Ishikawa (cell line): ENCODE data around the gene CALN1.

ENCODE experiments used
- CEBPB ChIP-seq: IDR thresholded peaks from 2 replicates; pipeline ENCODE4 v1.6.1; 2012
- EGR1 ChIP-seq: IDR thresholded peaks from 2 replicates; pipeline ENCODE4 v1.6.1; 2012
- EP300 ChIP-seq: IDR thresholded peaks from 2 replicates; pipeline ENCODE4 v1.6.1; 2012; ENCODE audit warnings: borderline replicate concordance
- MAX ChIP-seq: IDR thresholded peaks from 2 replicates; pipeline ENCODE4 v1.6.1; 2012
- NFIC ChIP-seq: IDR thresholded peaks from 2 replicates; pipeline ENCODE4 v1.6.1; 2012
- RAD21 ChIP-seq: IDR thresholded peaks from 2 replicates; pipeline ENCODE4 v1.6.1; 2012; ENCODE audit warnings: low read depth
- TAF1 ChIP-seq: IDR thresholded peaks from 2 replicates; pipeline ENCODE4 v1.6.1; 2012; ENCODE audit warnings: low read depth, mild to moderate bottlenecking
- TCF12 ChIP-seq: IDR thresholded peaks from 2 replicates; pipeline ENCODE4 v1.6.1; 2012; ENCODE audit warnings: low read depth
- TEAD4 ChIP-seq: IDR thresholded peaks from 2 replicates; pipeline ENCODE4 v1.6.1; 2012
- YY1 ChIP-seq: IDR thresholded peaks from 2 replicates; pipeline ENCODE4 v1.6.1; 2012; ENCODE audit warnings: low read depth
- TF ChIP-seq, protein P1 (sequence below): IDR thresholded peaks from 2 replicates; pipeline ENCODE4 v1.6.1; 2012
- TF ChIP-seq, protein P2 (sequence below): IDR thresholded peaks from 2 replicates; pipeline ENCODE4 v1.6.1; 2012; ENCODE audit warnings: low read depth, mild to moderate bottlenecking

GRCh38 chr7:72275382-72276070 lies 136.6 kb downstream of the CALN1 start:
- no peak for TF ChIP-seq EP300
- no peak for TF ChIP-seq NFIC
- TF ChIP-seq, protein P1, sequence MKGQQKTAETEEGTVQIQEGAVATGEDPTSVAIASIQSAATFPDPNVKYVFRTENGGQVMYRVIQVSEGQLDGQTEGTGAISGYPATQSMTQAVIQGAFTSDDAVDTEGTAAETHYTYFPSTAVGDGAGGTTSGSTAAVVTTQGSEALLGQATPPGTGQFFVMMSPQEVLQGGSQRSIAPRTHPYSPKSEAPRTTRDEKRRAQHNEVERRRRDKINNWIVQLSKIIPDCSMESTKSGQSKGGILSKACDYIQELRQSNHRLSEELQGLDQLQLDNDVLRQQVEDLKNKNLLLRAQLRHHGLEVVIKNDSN, result no peak
- no peak for TF ChIP-seq RAD21
- TF ChIP-seq, protein P2, sequence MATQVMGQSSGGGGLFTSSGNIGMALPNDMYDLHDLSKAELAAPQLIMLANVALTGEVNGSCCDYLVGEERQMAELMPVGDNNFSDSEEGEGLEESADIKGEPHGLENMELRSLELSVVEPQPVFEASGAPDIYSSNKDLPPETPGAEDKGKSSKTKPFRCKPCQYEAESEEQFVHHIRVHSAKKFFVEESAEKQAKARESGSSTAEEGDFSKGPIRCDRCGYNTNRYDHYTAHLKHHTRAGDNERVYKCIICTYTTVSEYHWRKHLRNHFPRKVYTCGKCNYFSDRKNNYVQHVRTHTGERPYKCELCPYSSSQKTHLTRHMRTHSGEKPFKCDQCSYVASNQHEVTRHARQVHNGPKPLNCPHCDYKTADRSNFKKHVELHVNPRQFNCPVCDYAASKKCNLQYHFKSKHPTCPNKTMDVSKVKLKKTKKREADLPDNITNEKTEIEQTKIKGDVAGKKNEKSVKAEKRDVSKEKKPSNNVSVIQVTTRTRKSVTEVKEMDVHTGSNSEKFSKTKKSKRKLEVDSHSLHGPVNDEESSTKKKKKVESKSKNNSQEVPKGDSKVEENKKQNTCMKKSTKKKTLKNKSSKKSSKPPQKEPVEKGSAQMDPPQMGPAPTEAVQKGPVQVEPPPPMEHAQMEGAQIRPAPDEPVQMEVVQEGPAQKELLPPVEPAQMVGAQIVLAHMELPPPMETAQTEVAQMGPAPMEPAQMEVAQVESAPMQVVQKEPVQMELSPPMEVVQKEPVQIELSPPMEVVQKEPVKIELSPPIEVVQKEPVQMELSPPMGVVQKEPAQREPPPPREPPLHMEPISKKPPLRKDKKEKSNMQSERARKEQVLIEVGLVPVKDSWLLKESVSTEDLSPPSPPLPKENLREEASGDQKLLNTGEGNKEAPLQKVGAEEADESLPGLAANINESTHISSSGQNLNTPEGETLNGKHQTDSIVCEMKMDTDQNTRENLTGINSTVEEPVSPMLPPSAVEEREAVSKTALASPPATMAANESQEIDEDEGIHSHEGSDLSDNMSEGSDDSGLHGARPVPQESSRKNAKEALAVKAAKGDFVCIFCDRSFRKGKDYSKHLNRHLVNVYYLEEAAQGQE, result no peak
- no peak for TF ChIP-seq MAX
- no peak for TF ChIP-seq CEBPB
- TF ChIP-seq YY1, result no peak
- no peak for TF ChIP-seq TEAD4
- TF ChIP-seq TCF12, result no peak
- TF ChIP-seq EGR1, result no peak
- no peak for TF ChIP-seq TAF1
